HUES48 (cell line): ENCODE measurements around the gene F2RL1.
A peak's percentile ranks its signal among the peaks of the same experiment; 100 is the strongest.

Source experiments
- H3K27ac ChIP-seq: one replicate; pipeline ENCODE4 v1.7.0; 2013; ENCODE audit warnings: low read depth, low read length, inconsistent platforms
- H3K27me3 ChIP-seq: 2 replicates; pipeline ENCODE4 v1.6.1; 2013; ENCODE audit warnings: mild to moderate bottlenecking, low read length; ENCODE audit not compliant: control insufficient read depth, insufficient read depth
- H3K36me3 ChIP-seq: 2 replicates; pipeline ENCODE4 v1.6.1; 2013; ENCODE audit warnings: low read length; ENCODE audit not compliant: control insufficient read depth, insufficient read depth
- H3K4me1 ChIP-seq: 2 replicates; pipeline ENCODE4 v1.6.1; 2013; ENCODE audit warnings: mild to moderate bottlenecking, low read length; ENCODE audit not compliant: control insufficient read depth, insufficient read depth
- H3K4me3 ChIP-seq: 2 replicates; pipeline ENCODE4 v1.5.1; 2013; ENCODE audit warnings: mild to moderate bottlenecking, low read depth, low read length
- H3K9ac ChIP-seq: 2 replicates; pipeline ENCODE4 v1.6.1; 2013; ENCODE audit warnings: mild to moderate bottlenecking, low read depth, low read length, moderate library complexity
- H3K9me3 ChIP-seq: 2 replicates; pipeline ENCODE4 v1.6.1; 2013; ENCODE audit warnings: low read length; ENCODE audit not compliant: control insufficient read depth, insufficient read depth

The F2RL1 gene

GRCh38 chr5:76866503-76866902 is 47.7 kb downstream of the F2RL1 start:
- Histone ChIP-seq H3K9me3 (no peaks in the 10 kb centered on the region), H3K9ac (no peak overlapping the region), H3K4me3 (no peak overlapping the region), H3K36me3 (no peaks in the 10 kb centered on the region), H3K4me1 (peaks cover 8% of the 10 kb centered on the region), H3K27ac (no peak overlapping the region), H3K27me3 (no peaks in the 10 kb centered on the region)

GRCh38 chr5:76867038-76867437 is 48.2 kb downstream of the F2RL1 start:
- Histone ChIP-seq H3K9me3 (no peaks in the 10 kb centered on the region), H3K36me3 (no peaks in the 10 kb centered on the region), H3K9ac (no peak overlapping the region), H3K4me3 (no peak overlapping the region), H3K27me3 (no peaks in the 10 kb centered on the region), H3K4me1 (peaks cover 8% of the 10 kb centered on the region), H3K27ac (no peak overlapping the region)

- no peak overlapping the region for H3K27ac ChIP-seq
- no peaks in the 10 kb centered on the region for H3K36me3 ChIP-seq
- H3K4me1 ChIP-seq = peaks cover 8% of the 10 kb centered on the region
- H3K9ac ChIP-seq = no peak overlapping the region
- no peaks in the 10 kb centered on the region for H3K27me3 ChIP-seq
- H3K9me3 ChIP-seq = no peaks in the 10 kb centered on the region
- H3K4me3 ChIP-seq = no peak overlapping the region
Observed at GRCh38 chr5:76867827-76868693, 49.2 kb downstream of the F2RL1 start.

GRCh38 chr5:76870046-76870445 is 51.2 kb downstream of the F2RL1 start:
- no peak overlapping the region for H3K4me3 ChIP-seq
- H3K4me1 ChIP-seq = peaks cover 21% of the 10 kb centered on the region

GRCh38 chr5:76874088-76874581 is 55.3 kb downstream of the F2RL1 start:
- no peaks in the 10 kb centered on the region for H3K36me3 ChIP-seq
- peaks cover 31% of the 10 kb centered on the region for H3K4me1 ChIP-seq
- H3K27ac ChIP-seq = peak overlapping the region; percentile 57
- H3K9ac ChIP-seq = no peak overlapping the region
- no peaks in the 10 kb centered on the region for H3K9me3 ChIP-seq
- no peak overlapping the region for H3K4me3 ChIP-seq
- no peaks in the 10 kb centered on the region for H3K27me3 ChIP-seq

More at GRCh38 chr5:76870046-76870445, 51.2 kb downstream of the F2RL1 start:
- peak overlapping the region; percentile 35 for H3K27ac ChIP-seq
- no peaks in the 10 kb centered on the region for H3K9me3 ChIP-seq
- no peaks in the 10 kb centered on the region for H3K27me3 ChIP-seq
- 0 out of 2 replicates have a peak overlapping the region, but pooled peaks have one; percentile 12 for H3K9ac ChIP-seq
- H3K36me3 ChIP-seq = no peaks in the 10 kb centered on the region
